Left forelimb (tissue), 1 donor: ENCODE measurements around the gene USP6NL.

Experiments used
- DNase-seq: peaks from one replicate; pipeline ENCODE4 v3.0.0-alpha.2; 2018; ENCODE audit warnings: low spot score

The USP6NL gene

DNA sequence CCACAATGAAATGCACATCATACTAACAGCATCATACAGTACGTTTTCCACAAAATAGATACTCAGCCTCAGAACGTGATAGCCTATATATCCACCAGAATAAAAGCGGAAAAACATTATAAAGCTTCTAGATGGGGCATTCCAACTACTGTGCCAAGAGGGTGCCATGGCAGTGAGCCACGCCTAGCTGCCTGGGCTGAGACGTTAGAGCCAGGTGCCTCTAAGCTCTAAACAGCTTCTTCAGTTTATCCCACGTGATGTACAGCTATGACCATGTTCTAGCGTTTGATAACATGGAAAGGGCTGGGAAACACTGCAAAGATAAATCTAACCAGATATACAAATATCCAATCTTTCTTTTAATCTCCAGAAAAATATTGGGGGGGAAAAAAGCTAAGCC, 17.8 kb downstream of the USP6NL start:
- no peak for DNase-seq

DNA sequence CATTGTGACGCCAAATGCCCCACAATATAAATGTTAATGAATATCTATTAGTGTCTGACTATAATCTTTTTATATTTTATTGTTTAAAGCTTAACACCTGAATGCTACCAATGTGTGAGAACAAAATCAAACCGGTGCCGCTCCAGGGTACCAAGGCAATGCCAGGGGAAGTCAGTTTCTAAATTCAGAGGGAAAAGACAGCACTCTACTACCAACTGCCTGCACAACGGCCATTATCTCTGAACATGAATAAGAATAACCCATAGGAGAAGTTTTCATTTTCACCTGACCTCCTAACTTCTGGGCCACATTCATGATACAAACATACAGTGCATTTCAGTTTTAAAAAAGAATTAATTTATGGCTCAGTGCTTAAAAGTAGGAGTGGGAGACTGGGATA, 21.7 kb downstream of the USP6NL start:
- no peak for DNase-seq

DNA sequence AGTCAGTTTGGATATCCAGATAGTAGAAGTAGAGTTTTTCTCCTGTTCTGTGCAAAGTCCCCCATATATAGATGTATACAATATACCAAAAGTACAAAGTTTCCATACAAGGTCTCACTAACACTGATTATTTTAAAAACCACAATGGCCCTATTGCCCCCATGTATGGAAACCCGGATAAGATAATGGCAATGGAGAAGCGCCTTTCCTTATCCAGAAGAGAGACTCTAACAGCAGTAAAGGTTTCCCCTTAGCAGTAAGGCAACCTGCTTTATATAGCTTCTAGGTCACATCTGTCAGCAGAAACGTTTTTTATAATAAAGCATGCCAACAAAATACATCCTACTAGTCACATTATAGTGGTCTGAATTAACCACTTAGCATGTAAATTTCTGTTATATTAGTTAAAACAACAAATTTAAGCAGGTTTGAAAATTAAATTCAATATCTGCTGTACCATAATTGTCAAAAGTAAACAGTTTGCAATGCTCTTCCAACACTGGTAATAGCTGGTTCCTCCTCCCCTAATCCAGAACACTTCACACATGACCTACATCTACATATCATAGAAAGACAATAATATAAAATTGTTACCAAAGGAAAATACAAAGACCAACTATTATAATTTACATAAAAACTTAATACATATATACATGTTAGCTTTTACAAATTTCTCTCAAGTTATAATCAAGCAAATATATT, 22.4 kb downstream of the USP6NL start:
- no peak for DNase-seq

DNA sequence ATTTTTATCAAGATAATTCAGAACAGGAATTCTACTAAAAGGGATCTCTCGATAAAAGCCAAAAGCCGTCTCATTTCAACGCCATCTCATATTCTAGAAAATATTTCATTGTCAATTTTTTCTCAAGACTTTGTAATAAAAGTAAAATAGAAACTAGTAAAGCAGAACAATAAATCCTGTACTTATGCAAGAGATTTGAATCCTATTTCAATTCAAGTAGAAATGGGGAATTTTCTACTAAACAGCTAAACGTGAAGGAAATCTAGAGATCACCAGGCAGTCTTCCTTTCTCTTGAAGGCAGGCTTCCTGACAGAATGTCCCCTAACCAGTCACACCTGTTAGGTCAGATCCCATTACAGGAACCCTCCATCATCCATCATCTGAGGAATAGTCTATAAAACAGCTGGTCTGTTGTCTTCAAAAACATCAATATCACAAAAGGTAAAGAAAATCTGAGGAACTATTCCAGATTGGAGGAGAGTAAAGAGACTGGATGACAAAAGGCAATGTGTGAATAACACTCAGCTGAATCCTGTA, 23.7 kb downstream of the USP6NL start:
- DNase-seq: no peak

DNA sequence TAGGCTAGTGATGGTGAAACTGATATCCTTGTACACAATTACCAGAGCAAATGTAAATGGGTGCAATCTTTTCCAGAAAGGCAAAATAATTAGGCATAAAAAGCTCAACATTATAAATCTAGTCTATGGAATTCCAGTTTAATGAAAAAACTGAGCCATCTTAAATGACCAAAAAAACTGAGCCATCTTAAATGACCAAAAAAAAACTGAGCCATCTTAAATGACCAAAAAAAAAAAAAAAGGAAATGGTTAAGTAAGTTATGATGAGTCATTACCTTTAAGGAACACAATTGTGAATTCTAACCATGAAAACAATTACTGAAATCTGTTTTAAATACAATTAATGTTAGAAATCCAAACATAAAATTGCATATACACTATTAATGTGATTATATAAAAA, 25.3 kb downstream of the USP6NL start:
- no peak for DNase-seq

DNA sequence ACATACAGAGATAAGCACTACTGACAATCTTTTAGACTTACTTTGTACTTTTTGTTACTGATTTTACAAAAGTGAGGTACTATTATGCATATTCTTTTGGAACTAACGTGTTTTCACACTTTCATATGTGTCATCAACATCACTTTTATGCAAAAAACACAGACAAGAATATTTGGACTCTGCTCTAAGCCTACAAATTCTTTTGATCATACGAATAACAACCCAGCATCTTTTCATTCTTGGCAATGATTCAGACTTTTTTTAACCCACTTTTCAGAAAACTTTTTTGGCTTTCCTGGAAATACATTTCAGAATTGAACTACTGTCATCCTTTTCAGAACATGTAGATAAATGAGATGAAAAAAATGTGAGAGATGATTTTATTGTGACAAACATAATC, 30.2 kb downstream of the USP6NL start:
- no peak for DNase-seq

DNA sequence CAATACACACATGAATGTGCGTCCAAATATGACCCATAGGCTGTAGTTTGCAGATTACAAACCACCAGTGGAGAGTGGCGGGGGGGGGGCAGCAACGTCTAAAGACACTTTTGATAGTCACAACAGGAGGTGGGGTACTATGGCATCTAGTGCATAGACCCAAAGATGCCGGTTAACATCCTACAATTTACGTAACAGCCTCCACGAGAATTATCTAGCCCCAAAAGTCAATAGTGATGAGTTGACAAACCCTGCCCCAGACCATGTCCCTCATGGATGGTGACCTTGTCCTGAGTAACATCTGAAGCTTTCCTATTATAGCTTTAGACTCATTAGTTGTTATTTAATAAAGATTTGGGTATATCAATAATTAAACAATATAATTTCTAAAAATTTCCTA, 31.6 kb downstream of the USP6NL start:
- DNase-seq: no peak

DNA sequence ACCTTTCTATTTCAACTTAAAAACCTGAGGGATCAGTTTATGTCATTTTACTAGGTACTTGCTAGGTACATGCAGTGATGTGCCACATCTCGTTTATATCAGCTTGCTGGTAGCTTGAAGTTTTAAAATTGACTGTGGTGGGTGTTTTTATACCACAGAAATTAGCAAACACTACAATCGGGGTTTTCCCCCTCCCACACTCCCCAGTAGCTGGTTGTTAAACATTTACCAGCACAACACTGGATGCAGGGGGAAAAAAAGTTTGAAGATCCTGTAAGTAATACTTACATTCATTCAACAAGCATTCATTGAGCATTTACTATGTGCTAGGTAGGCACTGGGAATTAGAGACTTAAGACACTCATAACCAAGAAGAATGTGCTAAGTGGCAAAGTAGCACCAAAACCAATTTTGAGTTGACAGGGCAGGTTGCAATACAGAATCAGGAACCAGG, 32.6 kb downstream of the USP6NL start:
- DNase-seq: no peak

DNA sequence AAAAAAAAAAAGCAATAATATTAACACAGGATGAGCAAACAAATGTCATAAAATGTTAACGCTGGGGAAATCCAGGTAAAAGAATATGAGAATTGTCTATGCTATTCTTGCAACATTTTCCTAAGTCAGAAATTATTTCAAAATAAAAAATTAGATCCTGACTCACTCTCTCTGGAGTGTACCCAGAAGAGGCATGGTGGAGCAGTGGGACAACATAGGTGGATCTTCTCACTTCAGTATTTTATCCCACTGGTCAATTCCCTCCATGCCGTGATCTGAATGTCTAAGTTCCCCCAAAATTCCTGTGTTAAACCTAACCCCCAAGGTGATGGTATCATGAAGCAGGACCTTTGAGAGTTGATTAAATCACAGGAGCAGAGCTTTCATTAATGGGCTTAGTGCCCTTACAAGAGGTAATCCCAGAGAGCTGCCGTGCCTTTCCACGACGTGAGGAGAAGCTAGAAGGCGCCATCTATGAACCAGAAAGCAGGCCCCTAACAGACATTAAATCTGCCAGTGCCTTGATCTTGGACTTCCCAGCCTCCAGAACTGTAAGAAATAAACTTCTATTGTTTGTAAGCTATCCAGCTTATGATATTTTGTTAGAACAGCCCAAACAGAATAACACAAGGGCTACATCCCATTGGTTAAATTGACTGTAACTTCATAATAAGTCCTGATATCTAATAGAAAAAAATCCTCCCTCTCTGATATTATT, 35.2 kb downstream of the USP6NL start:
- DNase-seq: no peak

DNA sequence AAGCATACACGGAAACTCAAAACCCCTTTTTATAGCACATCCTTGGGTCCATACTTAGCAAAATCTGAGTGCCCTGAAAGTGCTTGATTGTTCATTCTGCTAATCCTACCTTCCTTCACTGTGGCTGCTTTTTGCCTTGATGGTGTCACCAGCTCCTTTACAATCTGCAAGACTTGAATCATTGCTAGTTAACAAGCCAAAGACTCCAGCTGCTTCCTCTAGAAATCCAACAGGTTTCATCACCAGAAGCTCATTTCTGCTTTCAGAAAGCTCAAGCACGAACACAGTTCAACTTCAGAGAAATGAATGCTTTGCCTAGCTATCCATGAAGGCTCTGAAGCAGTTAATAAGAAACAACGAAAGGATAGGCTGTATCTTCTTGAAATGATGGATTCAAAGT, 38.0 kb downstream of the USP6NL start:
- no peak for DNase-seq

DNA sequence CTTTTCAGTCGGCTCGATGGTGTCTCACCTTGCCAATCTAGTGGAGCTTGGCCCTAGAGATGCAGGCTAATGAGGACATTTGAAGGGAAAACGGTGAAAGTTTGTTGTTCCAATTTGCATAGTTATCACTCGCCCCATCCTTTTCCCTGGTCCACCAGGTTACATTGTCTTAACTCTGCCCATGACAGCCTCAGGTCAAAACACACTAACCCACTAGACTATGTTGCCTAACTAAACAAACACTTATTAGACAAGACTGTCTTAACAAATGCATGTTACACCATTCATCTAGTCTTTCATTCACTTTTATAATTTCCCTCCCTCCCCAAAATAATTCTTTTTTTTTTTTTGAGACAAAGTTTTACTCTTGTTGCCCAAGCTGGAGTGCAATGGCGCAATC, 40.7 kb downstream of the USP6NL start:
- DNase-seq: no peak

DNA sequence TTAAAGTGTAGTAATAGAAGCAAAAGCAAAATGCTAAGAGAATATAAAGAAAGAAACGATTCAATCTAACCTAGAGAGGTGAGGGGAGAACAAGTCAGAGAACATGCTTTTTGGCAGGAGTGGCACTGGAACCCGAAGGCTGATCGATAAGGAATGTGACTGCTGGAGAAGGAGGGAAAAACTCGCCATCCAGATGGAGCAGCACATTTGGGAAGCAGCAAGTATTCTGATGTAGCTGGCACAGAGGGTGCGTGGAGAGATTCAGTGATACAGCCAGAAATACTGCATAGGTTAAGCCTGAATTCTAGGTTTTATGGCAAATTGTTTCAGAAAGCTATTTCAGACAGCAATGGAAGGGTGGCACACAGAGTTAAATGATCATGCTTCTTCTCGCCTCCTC, 42.0 kb downstream of the USP6NL start:
- DNase-seq: no peak

DNA sequence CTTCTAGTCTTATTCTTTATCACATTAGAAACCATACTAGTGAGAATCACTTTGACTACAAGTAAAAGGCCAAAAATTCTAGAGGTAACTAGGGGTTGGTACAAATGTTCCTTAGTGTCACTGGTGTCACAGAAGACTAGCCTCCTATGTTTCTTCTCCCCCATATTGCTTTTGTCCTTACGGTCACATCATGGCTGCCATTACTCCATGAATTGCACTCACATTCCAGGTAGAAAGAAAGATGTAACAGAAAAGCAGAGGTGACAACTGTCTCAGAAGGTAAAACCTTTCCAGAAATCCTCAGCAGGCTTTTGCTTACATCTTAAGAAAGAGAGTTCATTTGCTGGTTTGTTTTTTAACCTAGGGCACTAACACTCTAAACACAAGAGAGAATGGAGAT, 42.9 kb downstream of the USP6NL start:
- no peak for DNase-seq

DNA sequence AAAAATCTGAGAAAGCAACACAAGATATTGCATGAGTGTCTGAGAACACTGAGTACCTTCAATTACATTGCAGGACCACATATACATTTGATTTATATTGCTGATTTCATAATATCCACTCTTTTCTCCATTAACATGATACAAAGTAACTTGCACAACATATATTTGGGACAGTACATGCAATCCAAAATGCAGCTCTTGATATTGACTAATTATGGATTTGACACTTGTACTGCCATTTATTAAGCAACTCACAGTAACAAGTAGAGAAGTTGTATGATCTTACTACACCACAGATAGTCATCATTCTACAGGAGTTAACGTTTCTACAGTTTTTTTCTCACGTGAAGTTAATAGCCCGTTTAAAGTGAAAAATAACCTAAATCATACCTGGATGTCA, 46.7 kb downstream of the USP6NL start:
- no peak for DNase-seq

DNA sequence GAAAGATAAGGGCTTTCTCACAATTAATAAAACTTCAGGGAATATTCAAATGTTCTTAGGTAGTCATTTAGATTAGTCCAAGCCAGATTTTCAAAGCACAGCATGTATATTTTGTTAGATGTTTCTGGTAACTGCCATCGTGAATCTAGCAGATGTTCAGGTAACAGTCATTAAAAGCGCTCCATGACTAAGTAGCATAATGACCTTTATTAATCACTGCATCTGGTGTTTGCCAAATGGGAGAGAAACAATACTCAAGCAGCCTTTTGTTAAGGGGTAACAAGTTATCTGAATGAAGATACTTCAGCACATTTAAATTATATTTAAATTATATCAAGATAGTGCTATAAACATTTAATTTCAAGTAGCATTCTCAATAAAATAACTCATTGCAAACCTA, 47.5 kb downstream of the USP6NL start:
- DNase-seq: no peak

DNA sequence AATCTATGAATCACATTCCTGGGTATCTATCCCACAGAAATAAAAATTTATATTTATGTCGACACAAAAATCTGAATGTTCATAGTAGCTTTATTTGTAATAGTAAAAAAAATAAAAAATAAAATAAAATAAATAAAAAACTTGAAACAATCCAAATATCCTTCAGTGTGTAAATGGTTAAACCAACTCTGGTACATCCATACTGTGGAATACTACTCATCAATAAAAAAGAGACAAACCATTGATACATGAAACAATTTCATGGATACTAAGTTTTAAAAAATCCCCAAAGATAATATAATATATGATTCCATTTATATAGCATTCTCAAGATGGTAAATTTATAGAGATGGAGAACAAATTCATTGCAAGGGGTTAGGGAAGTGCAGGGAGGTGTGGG, 48.6 kb downstream of the USP6NL start:
- DNase-seq: no peak

DNA sequence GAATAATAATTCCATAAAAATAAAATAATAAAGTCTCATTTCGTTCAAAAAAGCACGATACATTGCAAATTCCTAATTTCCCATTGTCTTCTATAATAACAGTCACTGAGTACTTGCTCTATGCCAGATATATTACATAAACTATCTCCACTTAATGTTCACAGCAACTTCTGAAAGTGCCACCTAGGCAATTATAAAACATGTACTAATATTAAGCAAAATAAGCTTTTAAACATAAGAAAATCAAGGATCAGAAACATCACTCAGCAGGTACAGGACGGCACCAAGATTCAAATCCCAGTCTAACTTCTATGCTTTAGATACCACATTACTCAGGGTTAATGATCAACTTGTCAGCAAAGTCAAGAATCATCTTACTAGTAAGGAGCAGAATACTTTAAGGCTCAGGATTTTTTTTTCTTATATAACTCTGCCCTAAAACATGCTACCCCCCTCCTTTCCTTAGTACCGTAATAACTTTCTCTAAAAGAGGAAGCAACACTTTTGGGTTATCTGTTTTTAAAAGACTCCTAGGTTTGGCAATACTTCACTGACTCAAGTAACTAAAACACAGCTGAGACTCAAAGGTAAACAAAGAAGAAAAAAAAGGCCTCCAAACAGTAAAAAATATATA, 51.3 kb downstream of the USP6NL start:
- DNase-seq: no peak

DNA sequence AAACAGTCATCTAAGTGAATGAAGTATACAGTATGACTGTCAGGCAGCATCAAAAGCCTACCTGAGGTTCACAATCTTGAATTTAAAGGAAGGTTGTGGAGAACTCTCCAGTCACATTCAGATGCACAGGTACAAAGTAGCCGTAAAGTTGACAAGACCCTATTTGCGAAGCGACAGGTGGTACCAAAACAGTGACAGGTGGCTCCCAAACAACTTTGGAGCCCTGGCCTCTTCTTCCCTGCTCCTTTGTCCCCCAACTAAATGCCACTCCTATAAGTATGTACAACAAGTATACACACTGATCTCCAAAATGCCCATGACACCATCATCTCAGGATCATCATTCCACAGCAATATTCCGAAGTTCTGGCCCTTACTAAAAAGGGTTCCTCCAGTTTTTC, 53.5 kb downstream of the USP6NL start:
- no peak for DNase-seq

DNA sequence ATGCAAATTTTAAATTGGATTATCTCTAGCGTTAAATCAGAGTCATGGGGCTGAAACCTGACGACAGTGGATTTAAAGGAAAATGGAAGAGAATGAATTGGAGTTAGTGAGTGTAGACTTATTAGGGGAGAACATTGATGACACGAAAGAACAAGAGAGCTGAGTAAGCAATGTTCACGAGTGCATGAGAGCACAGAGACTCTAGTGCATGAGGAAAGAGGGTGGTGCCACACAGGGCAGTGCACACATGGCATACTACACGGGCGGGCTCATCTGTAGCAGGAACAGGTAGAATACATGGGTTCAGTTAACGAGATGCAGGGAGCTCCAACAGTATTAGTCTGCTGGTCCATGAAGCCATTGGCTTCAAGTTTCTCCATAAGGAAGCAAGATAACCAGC, 53.9 kb downstream of the USP6NL start:
- DNase-seq: no peak

DNA sequence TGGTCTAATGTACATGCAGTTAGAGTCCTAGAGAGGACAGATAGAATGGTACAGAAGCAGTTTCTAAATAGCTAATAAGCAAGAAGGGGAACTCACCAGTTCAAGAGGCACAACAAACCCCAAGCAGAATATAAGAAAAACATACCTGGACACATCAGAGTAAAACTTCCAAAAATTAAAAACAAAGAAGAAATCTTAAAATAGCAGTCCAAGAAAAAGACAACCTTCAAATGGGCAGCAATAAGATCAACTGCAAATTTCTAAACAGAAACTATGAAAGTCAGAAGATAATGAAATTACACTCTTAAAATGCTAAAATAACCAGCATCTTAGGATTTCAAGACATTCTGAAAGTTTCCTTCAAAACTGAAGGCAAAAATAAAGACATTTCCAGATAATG, 55.9 kb downstream of the USP6NL start:
- no peak for DNase-seq

DNA sequence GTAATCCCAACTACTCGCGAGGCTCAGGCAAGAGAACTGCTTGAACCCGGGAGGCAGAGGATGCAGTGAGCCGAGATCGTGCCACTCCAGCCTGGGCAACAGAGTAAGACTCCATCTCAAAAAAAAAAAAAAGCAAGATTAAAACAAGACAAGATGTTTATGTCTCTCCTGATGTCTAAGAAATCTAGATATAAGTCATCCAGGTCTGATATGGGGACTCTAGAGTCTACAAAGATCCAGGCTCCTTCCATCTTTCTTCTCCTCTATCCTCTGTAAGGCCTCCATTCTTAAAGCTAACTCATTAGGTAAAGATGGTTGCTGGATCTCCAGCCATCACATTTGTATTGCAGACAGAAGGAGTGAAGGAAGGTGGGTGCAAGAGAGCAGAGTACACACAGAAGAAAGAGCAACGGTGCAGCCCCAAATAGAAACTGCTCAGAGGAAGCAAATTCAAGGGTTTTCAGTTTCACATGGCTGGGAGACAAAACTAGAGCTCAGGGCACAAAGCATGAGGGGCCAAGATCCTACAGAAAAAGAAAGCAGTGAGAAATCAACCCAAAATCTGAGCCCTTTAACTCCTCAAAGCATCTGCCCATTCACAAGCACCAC, 57.6 kb downstream of the USP6NL start:
- DNase-seq: no peak

DNA sequence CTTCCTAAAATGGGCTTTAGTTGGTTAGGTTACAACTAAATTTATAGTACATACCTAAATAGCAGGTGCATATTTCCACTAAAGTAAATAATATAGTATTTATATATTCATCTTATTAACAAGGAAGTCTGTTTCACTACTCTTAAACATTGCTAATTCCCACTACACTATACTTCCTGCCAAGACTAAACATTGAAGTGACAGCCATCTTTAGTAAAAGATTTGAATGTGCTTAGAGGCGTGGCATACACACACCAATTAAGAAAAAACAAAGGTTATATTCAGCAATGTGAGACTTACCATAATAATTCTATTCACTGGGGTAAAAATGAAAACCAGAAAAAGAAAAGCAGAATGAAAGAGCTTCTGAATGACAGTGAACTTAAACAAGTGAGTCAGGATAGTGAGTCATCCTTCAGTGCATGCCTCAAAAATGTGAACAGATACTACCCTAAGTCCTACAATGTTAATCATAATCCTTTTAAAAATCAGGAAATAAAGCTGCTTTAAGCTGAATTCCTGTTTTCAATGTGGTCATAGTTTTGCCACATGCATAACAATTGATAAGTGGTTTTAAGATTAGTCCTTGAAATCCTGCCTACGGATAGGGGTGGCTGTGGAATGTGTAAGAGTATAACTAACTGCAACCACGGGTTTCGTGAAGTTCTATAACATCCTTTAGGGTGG, 59.4 kb downstream of the USP6NL start:
- no peak for DNase-seq
